OCI-LY7 (cell line): ENCODE results near the gene CDH19. TPM values are rescaled to one million over a fixed set of nuclear protein-coding genes. Genes with fewer than 3 reads are reported as not detected.

ENCODE experiments used
- BruUV-seq: library from RNA; stranded (reverse); fragments of 400-500 nt; replicated peaks from 2 replicates; lab custom pipeline; 2021; lab: Mats Ljungman, UMichigan
- CTCF ChIA-PET: fragments of 300-600 bp; sonication (Branson Sonifier 250); formaldehyde crosslinking; loops from one replicate; lab custom pipeline; 2022; ENCODE audit warnings: antibody characterized with exemption; ENCODE audit not compliant: unreplicated experiment; lab: Charles Lee
- POLR2A ChIA-PET: fragments of 300-600 bp; sonication (Branson Sonifier 250); formaldehyde crosslinking; loops from one replicate; lab custom pipeline; 2022; ENCODE audit warnings: antibody characterized with exemption; lab: Charles Lee
- DNase-seq: peaks from one replicate; pipeline ENCODE4 v3.0.0-alpha.2; 2015; ENCODE audit warnings: low spot score
- H2AFZ ChIP-seq: fragments of 200-600 bp; sonication (generic), shearing (Covaris generic); 2 replicates; pipeline ENCODE4 v1.6.1; 2014; ENCODE audit warnings: mild to moderate bottlenecking, antibody characterized with exemption, low read length, moderate library complexity
- H3K27ac ChIP-seq: fragments of 200-600 bp; sonication (generic); 2 replicates; pipeline ENCODE4 v1.5.1; 2014; ENCODE audit warnings: mixed run types, low read depth, mild to moderate bottlenecking, moderate library complexity, low read length, inconsistent platforms; ENCODE audit not compliant: poor library complexity, severe bottlenecking
- H3K36me3 ChIP-seq: fragments of 200-600 bp; sonication (generic); 2 replicates; pipeline ENCODE4 v1.6.1; 2014; ENCODE audit warnings: mild to moderate bottlenecking, antibody characterized with exemption, low read length, moderate library complexity, mixed read lengths; ENCODE audit not compliant: insufficient read depth
- H3K4me1 ChIP-seq: fragments of 200-600 bp; sonication (generic); 2 replicates; pipeline ENCODE4 v1.5.1; 2014; ENCODE audit warnings: mild to moderate bottlenecking, low read length; ENCODE audit not compliant: insufficient read depth, poor library complexity, severe bottlenecking
- H3K4me2 ChIP-seq: fragments of 200-600 bp; sonication (generic); 2 replicates; pipeline ENCODE4 v1.6.1; 2014; ENCODE audit warnings: mild to moderate bottlenecking, low read length
- H3K4me3 ChIP-seq: fragments of 200-600 bp; sonication (generic); 2 replicates; pipeline ENCODE4 v1.5.1; 2014; ENCODE audit warnings: mild to moderate bottlenecking, low read depth, low read length; ENCODE audit not compliant: poor library complexity, severe bottlenecking
- H3K79me2 ChIP-seq: fragments of 200-600 bp; sonication (generic); 2 replicates; pipeline ENCODE4 v1.6.1; 2016; ENCODE audit warnings: low read depth, mild to moderate bottlenecking, low read length, moderate library complexity, mixed read lengths; ENCODE audit not compliant: insufficient read depth
- H3K9me2 ChIP-seq: fragments of 200-600 bp; sonication (generic); 2 replicates; pipeline ENCODE4 v1.6.1; 2016; ENCODE audit warnings: mild to moderate bottlenecking, low read length, mixed read lengths; ENCODE audit not compliant: insufficient read depth
- H3K9me3 ChIP-seq: fragments of 200-600 bp; sonication (generic); 2 replicates; pipeline ENCODE4 v1.6.1; 2014; ENCODE audit warnings: mild to moderate bottlenecking, mixed run types, low read length, mixed read lengths
- H4K20me1 ChIP-seq: fragments of 200-600 bp; sonication (generic); 2 replicates; pipeline ENCODE4 v1.6.1; 2014; ENCODE audit warnings: mild to moderate bottlenecking, antibody characterized with exemption, low read length, moderate library complexity, mixed read lengths; ENCODE audit not compliant: insufficient read depth
- EZH2phosphoT487 ChIP-seq: fragments of 200-600 bp; sonication (generic); IDR thresholded peaks from 2 replicates; pipeline ENCODE4 v1.6.1; 2018; ENCODE audit warnings: low read depth, borderline replicate concordance, mild to moderate bottlenecking, mixed run types, antibody characterized with exemption, low read length, moderate library complexity, mixed read lengths
- intact Hi-C: fragments of 100-400 bp; cut with micrococcal nuclease; formaldehyde crosslinking; loops from one replicate; pipeline ENCODE4 v1.10.0; 2022; ENCODE audit not compliant: unreplicated experiment
- total RNA-seq, 2 experiments: library from RNA; depleted of rRNA in 1 of 2; stranded (reverse); fragments of >200 nt in 1 of 2; shearing (Covaris generic) in 1 of 2; gene quantifications; 2 replicates each; pipeline ENCODE4 v1.2.3, GENCODE V29; 2014 to 2022
- TF ChIP-seq, protein P1 (sequence below): fragments of 200-600 bp; sonication (generic); conservative IDR thresholded peaks from 2 replicates; pipeline ENCODE4 v1.5.1; 2014; ENCODE audit warnings: mild to moderate bottlenecking, antibody characterized with exemption, low read length, moderate library complexity, mixed read lengths

Gene CDH19
- total RNA-seq, 2 experiments from 2014 or later: not detected

DNA sequence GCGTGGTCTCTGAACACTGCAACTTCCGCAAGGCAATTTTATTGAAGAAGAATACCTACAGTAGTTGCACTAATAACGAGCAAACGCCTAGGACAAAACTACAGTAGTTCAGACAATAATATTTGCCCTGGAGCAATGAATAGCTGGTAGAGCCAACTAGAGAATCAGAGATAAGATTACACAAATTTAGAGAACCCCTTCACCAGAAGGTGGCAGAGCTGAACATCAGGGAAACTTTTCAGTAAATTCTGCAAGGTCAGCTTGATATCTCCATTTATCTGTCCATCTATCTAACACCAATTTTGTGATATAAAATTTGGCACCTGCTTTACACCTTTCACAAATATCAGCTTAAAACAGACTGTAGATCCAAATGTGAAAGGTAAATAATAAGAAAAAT is 43.8 kb downstream of the CDH19 start:
- Histone ChIP-seq H2AFZ (no peak overlapping the region), H3K79me2 (no peaks in the 10 kb centered on the region), H3K4me3 (no peak overlapping the region), H3K9me2 (no peaks in the 10 kb centered on the region), H3K4me2 (no peak overlapping the region), H4K20me1 (no peaks in the 10 kb centered on the region), H3K36me3 (no peaks in the 10 kb centered on the region), H3K4me1 (no peaks in the 10 kb centered on the region), H3K9me3 (no peaks in the 10 kb centered on the region), H3K27ac (no peak overlapping the region)
- intact Hi-C loops: no loop called here
- CTCF ChIA-PET: no interaction called here
- POLR2A ChIA-PET: no interaction called here
- no TSS peak for BruUV-seq
- TF ChIP-seq EZH2phosphoT487: no peak
- TF ChIP-seq, protein P1, sequence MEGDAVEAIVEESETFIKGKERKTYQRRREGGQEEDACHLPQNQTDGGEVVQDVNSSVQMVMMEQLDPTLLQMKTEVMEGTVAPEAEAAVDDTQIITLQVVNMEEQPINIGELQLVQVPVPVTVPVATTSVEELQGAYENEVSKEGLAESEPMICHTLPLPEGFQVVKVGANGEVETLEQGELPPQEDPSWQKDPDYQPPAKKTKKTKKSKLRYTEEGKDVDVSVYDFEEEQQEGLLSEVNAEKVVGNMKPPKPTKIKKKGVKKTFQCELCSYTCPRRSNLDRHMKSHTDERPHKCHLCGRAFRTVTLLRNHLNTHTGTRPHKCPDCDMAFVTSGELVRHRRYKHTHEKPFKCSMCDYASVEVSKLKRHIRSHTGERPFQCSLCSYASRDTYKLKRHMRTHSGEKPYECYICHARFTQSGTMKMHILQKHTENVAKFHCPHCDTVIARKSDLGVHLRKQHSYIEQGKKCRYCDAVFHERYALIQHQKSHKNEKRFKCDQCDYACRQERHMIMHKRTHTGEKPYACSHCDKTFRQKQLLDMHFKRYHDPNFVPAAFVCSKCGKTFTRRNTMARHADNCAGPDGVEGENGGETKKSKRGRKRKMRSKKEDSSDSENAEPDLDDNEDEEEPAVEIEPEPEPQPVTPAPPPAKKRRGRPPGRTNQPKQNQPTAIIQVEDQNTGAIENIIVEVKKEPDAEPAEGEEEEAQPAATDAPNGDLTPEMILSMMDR: peak; percentile 39; the same call in 1 of the 2 replicates
- no peak for DNase-seq

DNA sequence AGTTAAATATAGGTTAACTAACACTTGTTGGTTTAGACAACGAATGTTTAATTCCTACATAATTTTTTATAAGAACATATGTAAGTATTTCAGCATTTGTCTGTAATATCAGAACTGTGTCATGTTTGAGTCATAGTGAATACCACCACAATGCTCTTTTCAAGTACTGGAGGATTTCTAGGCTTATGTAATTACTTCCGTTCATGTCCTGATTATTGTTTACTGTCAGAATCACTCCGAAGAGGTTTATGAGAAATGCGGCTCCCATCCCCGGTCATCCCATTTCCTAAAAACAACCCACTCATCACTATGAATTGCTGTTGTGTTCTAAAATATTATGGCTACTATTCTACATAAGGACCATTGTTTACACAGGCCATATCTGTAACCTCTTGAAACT is 45.1 kb downstream of the CDH19 start:
- Histone ChIP-seq H3K36me3 (no peaks in the 10 kb centered on the region), H3K79me2 (no peaks in the 10 kb centered on the region), H3K4me2 (no peak overlapping the region), H3K9me3 (no peaks in the 10 kb centered on the region), H4K20me1 (no peaks in the 10 kb centered on the region), H3K9me2 (no peaks in the 10 kb centered on the region), H3K27ac (no peak overlapping the region), H2AFZ (no peak overlapping the region), H3K4me1 (no peaks in the 10 kb centered on the region), H3K4me3 (no peak overlapping the region)
- DNase-seq: no peak
- CTCF ChIA-PET: no interaction called here
- POLR2A ChIA-PET: no interaction called here
- TF ChIP-seq EZH2phosphoT487: no peak
- TF ChIP-seq, protein P1: no peak
- BruUV-seq: no TSS peak
- intact Hi-C loops: no loop called here

GRCh38 chr18:66557091-66557490 is 46.8 kb downstream of the CDH19 start:
- H3K9me3 ChIP-seq: no peaks in the 10 kb centered on the region
- H3K4me3 ChIP-seq: no peak overlapping the region
- H2AFZ ChIP-seq: no peak overlapping the region
- no peaks in the 10 kb centered on the region for H3K4me1 ChIP-seq
- no peaks in the 10 kb centered on the region for H3K79me2 ChIP-seq
- TF ChIP-seq, protein P1: no peak
- TF ChIP-seq EZH2phosphoT487: no peak
- no peaks in the 10 kb centered on the region for H3K9me2 ChIP-seq
- no peaks in the 10 kb centered on the region for H3K36me3 ChIP-seq
- H3K4me2 ChIP-seq: no peak overlapping the region
- DNase-seq: no peak
- H4K20me1 ChIP-seq: no peaks in the 10 kb centered on the region
- intact Hi-C loops: no loop called here
- no peak overlapping the region for H3K27ac ChIP-seq
- BruUV-seq: no TSS peak
- POLR2A ChIA-PET: no interaction called here
- CTCF ChIA-PET: no interaction called here
